ENCODE data around the gene IRX5.

Gene IRX5

GRCh38 chr16:54942353-54942943 lies 11.8 kb downstream of the IRX5 start:
- TF ChIP-seq TCF12 (IDR thresholded peaks at IDR 0.05; ENCODE audit: low read depth) (no peak), TEAD4 (IDR thresholded peaks at IDR 0.05) (no peak), YY1 (IDR thresholded peaks at IDR 0.05; ENCODE audit: low read depth) (no peak), NFIC (IDR thresholded peaks at IDR 0.05) (no peak), TAF1 (IDR thresholded peaks at IDR 0.05; ENCODE audit: low read depth) (no peak), REST (IDR thresholded peaks at IDR 0.05; ENCODE audit: low read depth) (no peak), EGR1 (IDR thresholded peaks at IDR 0.05) (no peak), MAX (IDR thresholded peaks at IDR 0.05) (no peak)

GRCh38 chr16:54944002-54944401 lies 13.3 kb downstream of the IRX5 start:
- no peak for TF ChIP-seq MAX (IDR thresholded peaks at IDR 0.05)
- no peak for TF ChIP-seq EP300 (IDR thresholded peaks at IDR 0.05; ENCODE audit: borderline replicate concordance)
- no peak for TF ChIP-seq FOXM1 (IDR thresholded peaks at IDR 0.05; ENCODE audit: borderline replicate concordance, low read depth)
- TF ChIP-seq YY1 (IDR thresholded peaks at IDR 0.05; ENCODE audit: low read depth) = no peak
- no peak for TF ChIP-seq REST (IDR thresholded peaks at IDR 0.05; ENCODE audit: low read depth)
- TF ChIP-seq TEAD4 (IDR thresholded peaks at IDR 0.05) = no peak
- no peak for TF ChIP-seq CEBPB (IDR thresholded peaks at IDR 0.05)
- no peak for TF ChIP-seq CREB1 (IDR thresholded peaks at IDR 0.05; ENCODE audit: low read depth)
- no peak for TF ChIP-seq USF1 (IDR thresholded peaks at IDR 0.05)
- TF ChIP-seq TAF1 (IDR thresholded peaks at IDR 0.05; ENCODE audit: low read depth) = no peak
- TF ChIP-seq TCF12 (IDR thresholded peaks at IDR 0.05; ENCODE audit: low read depth) = no peak
- no peak for TF ChIP-seq EGR1 (IDR thresholded peaks at IDR 0.05)
- TF ChIP-seq RAD21 (IDR thresholded peaks at IDR 0.05; ENCODE audit: low read depth) = no peak
- TF ChIP-seq NFIC (IDR thresholded peaks at IDR 0.05) = no peak
- TF ChIP-seq ZBTB7A (IDR thresholded peaks at IDR 0.05; ENCODE audit: low read depth) = no peak

GRCh38 chr16:54945063-54945462 lies 14.4 kb downstream of the IRX5 start:
- TF ChIP-seq EGR1 (IDR thresholded peaks at IDR 0.05) (no peak), TCF12 (IDR thresholded peaks at IDR 0.05; ENCODE audit: low read depth) (no peak), CEBPB (IDR thresholded peaks at IDR 0.05) (no peak), REST (IDR thresholded peaks at IDR 0.05; ENCODE audit: low read depth) (no peak), RAD21 (IDR thresholded peaks at IDR 0.05; ENCODE audit: low read depth) (no peak), CREB1 (IDR thresholded peaks at IDR 0.05; ENCODE audit: low read depth) (no peak), EP300 (IDR thresholded peaks at IDR 0.05; ENCODE audit: borderline replicate concordance) (no peak), TAF1 (IDR thresholded peaks at IDR 0.05; ENCODE audit: low read depth) (no peak), ZBTB7A (IDR thresholded peaks at IDR 0.05; ENCODE audit: low read depth) (no peak), FOXM1 (IDR thresholded peaks at IDR 0.05; ENCODE audit: borderline replicate concordance, low read depth) (no peak), TEAD4 (IDR thresholded peaks at IDR 0.05) (no peak), NFIC (IDR thresholded peaks at IDR 0.05) (no peak), YY1 (IDR thresholded peaks at IDR 0.05; ENCODE audit: low read depth) (no peak)

GRCh38 chr16:54946909-54947308 lies 16.2 kb downstream of the IRX5 start:
- no peak for TF ChIP-seq USF1 (IDR thresholded peaks at IDR 0.05)
- TF ChIP-seq TCF12 (IDR thresholded peaks at IDR 0.05; ENCODE audit: low read depth) = no peak
- no peak for TF ChIP-seq EGR1 (IDR thresholded peaks at IDR 0.05)
- TF ChIP-seq TEAD4 (IDR thresholded peaks at IDR 0.05) = no peak
- TF ChIP-seq EP300 (IDR thresholded peaks at IDR 0.05; ENCODE audit: borderline replicate concordance) = no peak

All from Ishikawa (cell line).